HL-60 (cell line): ENCODE data around the gene SH3RF2.
"Not testable (repeated sequence)": the region's sequence is repeated elsewhere in the genome, so short reads cannot be mapped to it uniquely, and the experiment has no call there.

Experiments
- DNase-seq, 2 experiments: peaks; one replicate each; pipeline ENCODE4 v3.0.0-alpha.2; 2010 to 2020; ENCODE audit warnings: low read depth in 1 of 2, low spot score in 1 of 2
- H3K27ac ChIP-seq: fragments of 250-450 bp; sonication (Bioruptor Pico); replicated peaks from 2 replicates; pipeline ENCODE4 v1.5.1; 2020; ENCODE audit warnings: mild to moderate bottlenecking, moderate library complexity
- H3K27me3 ChIP-seq: fragments of 250-450 bp; sonication (Bioruptor Pico); 2 replicates; pipeline ENCODE4 v1.5.1; 2021; ENCODE audit warnings: mild to moderate bottlenecking, moderate library complexity; ENCODE audit not compliant: insufficient read depth, poor library complexity, severe bottlenecking
- H3K4me3 ChIP-seq: replicated peaks from 2 replicates; pipeline ENCODE4 v1.5.1; 2011; ENCODE audit warnings: mild to moderate bottlenecking, control low read depth, low read length; ENCODE audit not compliant: insufficient read depth
- CTCF ChIP-seq: IDR thresholded peaks from one replicate; pipeline ENCODE4 v1.5.1; 2011; ENCODE audit warnings: low read length, control low read depth, inconsistent platforms; ENCODE audit not compliant: insufficient read depth
- GABPA ChIP-seq: IDR thresholded peaks from 2 replicates; pipeline ENCODE4 v1.6.1; 2012; ENCODE audit warnings: low read depth
- POLR2AphosphoS5 ChIP-seq: IDR thresholded peaks from 2 replicates; pipeline ENCODE4 v1.6.1; 2012; ENCODE audit warnings: low read depth
- SPI1 ChIP-seq: IDR thresholded peaks from 2 replicates; pipeline ENCODE4 v1.6.1; 2012; ENCODE audit warnings: low read depth, mild to moderate bottlenecking, borderline replicate concordance
- TF ChIP-seq, protein P1 (sequence below): IDR thresholded peaks from 2 replicates; pipeline ENCODE4 v1.6.1; 2012; ENCODE audit warnings: low read depth; ENCODE audit not compliant: insufficient replicate concordance

SH3RF2 gene

GRCh38 chr5:146108870-146109269 lies 172.5 kb downstream of the SH3RF2 start:
- H3K27me3 ChIP-seq, DNase-seq, H3K4me3 ChIP-seq, H3K27ac ChIP-seq: not testable (repeated sequence)

GRCh38 chr5:146109379-146109778 lies 173.0 kb downstream of the SH3RF2 start:
- Histone ChIP-seq H3K27me3 (no peaks in the 10 kb centered on the region), H3K27ac (no peak overlapping the region), H3K4me3 (no peak overlapping the region)
- no peak for DNase-seq
- no peak for TF ChIP-seq POLR2AphosphoS5
- no peak for TF ChIP-seq CTCF
- TF ChIP-seq SPI1: no peak
- no peak for TF ChIP-seq GABPA
- TF ChIP-seq, protein P1, sequence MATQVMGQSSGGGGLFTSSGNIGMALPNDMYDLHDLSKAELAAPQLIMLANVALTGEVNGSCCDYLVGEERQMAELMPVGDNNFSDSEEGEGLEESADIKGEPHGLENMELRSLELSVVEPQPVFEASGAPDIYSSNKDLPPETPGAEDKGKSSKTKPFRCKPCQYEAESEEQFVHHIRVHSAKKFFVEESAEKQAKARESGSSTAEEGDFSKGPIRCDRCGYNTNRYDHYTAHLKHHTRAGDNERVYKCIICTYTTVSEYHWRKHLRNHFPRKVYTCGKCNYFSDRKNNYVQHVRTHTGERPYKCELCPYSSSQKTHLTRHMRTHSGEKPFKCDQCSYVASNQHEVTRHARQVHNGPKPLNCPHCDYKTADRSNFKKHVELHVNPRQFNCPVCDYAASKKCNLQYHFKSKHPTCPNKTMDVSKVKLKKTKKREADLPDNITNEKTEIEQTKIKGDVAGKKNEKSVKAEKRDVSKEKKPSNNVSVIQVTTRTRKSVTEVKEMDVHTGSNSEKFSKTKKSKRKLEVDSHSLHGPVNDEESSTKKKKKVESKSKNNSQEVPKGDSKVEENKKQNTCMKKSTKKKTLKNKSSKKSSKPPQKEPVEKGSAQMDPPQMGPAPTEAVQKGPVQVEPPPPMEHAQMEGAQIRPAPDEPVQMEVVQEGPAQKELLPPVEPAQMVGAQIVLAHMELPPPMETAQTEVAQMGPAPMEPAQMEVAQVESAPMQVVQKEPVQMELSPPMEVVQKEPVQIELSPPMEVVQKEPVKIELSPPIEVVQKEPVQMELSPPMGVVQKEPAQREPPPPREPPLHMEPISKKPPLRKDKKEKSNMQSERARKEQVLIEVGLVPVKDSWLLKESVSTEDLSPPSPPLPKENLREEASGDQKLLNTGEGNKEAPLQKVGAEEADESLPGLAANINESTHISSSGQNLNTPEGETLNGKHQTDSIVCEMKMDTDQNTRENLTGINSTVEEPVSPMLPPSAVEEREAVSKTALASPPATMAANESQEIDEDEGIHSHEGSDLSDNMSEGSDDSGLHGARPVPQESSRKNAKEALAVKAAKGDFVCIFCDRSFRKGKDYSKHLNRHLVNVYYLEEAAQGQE: no peak

DNA sequence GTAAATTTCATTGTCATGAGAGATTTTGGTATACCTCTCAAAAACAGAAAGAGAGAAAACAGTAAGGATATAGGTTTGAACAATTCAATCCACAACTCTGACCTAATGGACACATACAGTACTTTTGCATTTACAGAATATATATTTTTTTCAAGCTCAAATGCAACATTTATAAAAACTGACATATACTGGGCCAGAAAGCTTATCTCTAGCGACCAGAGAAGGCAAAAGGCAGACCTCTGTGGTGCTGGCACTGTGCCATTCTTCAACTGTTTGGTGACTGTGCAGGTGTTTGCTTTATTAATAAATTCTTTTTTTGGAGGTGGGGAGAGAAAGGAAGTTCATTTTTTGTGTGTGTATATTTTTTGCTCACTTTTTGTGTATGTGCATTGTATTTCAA lies 175.0 kb downstream of the SH3RF2 start:
- H3K27ac ChIP-seq: no peak overlapping the region
- no peak for DNase-seq
- H3K4me3 ChIP-seq: no peak overlapping the region

DNA sequence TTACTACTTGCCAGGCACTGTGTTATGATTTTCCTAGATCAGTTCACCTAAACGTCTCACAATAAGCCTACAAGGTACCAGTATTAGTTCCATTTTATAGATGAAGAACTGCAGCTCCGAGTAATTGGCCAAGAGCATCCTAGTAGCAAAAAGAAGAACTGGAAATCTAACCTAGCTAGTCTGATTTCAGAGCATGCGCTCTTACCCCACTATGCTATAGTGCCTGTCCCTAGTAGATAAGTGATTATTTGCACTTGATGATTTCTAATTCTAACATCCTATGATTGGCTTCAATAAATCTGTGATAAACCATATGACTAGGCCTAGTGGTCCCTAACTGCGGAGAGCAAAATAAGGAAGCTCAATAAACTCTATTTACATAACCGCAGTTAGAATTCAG lies 176.1 kb downstream of the SH3RF2 start:
- Histone ChIP-seq H3K4me3 (no peak overlapping the region), H3K27me3 (no peaks in the 10 kb centered on the region), H3K27ac (no peak overlapping the region)
- TF ChIP-seq GABPA (no peak), SPI1 (no peak), CTCF (no peak), POLR2AphosphoS5 (no peak)
- TF ChIP-seq, protein P1: no peak
- DNase-seq: no peak

More for the DNA sequence above, 175.0 kb downstream of the SH3RF2 start:
- no peak for TF ChIP-seq POLR2AphosphoS5
- no peak for TF ChIP-seq SPI1
- TF ChIP-seq, protein P1: no peak
- H3K27me3 ChIP-seq: no peaks in the 10 kb centered on the region
